Prostate gland (tissue), 2 donors: ENCODE measurements around the gene DDX23.

Source experiments
- POLR2A ChIP-seq: fragments of 450-650 bp; IDR thresholded peaks from one replicate; pipeline ENCODE4 v1.6.1; 2016; ENCODE audit warnings: antibody characterized with exemption, mild to moderate bottlenecking
- TF ChIP-seq, protein P1 (sequence below), 4 experiments: fragments of 200-600 bp in 2 of 4; fragments of 450-650 bp in 2 of 4; sonication (generic) in 2 of 4; IDR thresholded peaks; 1 replicate in 3 of 4; 2 replicates in 1 of 4; pipeline ENCODE4 v1.5.1; 2016 to 2019; ENCODE audit warnings: antibody characterized with exemption in 4 of 4, mild to moderate bottlenecking in 2 of 4, moderate library complexity in 2 of 4

DNA sequence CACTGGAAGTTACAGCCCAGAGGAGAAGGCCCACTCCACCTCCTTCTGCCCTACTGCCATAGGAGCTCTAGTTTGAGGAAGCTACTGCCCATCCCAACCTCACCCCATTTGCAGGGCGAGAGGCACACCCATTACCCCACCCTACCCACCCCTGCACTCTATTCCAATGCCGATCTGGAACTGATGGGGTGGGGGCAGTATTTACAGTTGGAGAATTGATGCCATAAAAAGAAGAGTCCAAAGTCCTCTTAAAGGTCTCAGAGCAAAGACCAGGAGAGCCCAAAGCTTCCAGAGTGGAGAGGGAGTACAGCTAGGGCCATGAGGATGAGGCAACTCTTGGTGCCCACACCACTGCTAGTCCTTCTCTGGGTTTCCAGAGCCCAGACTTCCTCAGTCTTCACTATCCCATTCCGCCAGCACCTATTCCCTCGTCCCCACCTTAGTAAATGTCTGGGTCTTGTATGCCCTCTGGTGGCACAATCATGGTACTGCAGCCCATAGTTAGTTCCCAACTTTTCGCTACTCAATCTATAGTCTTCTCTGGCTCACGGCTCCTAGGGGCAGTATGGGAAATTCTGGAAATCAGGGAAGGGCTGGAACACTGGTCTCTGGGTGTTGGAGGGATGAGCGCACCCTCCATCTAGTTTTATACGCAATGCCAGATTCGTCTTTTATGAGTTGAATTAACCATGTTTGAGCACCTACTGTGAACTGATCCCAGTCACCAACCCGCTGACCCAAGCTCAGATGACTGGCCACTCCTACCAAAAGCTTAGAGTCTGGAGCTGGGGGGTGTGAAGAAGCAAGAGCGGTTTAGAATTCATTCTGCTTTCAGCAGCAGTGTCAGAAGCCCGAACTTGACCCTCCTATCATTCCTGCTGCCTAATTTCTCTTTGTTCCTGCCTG is 56.2 kb downstream of the DDX23 start:
- TF ChIP-seq, protein P1, sequence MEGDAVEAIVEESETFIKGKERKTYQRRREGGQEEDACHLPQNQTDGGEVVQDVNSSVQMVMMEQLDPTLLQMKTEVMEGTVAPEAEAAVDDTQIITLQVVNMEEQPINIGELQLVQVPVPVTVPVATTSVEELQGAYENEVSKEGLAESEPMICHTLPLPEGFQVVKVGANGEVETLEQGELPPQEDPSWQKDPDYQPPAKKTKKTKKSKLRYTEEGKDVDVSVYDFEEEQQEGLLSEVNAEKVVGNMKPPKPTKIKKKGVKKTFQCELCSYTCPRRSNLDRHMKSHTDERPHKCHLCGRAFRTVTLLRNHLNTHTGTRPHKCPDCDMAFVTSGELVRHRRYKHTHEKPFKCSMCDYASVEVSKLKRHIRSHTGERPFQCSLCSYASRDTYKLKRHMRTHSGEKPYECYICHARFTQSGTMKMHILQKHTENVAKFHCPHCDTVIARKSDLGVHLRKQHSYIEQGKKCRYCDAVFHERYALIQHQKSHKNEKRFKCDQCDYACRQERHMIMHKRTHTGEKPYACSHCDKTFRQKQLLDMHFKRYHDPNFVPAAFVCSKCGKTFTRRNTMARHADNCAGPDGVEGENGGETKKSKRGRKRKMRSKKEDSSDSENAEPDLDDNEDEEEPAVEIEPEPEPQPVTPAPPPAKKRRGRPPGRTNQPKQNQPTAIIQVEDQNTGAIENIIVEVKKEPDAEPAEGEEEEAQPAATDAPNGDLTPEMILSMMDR (IDR thresholded peaks at IDR 0.05), result peak; percentile 93 to 98 (median 96)
- no peak for TF ChIP-seq POLR2A
